NCI-H2196 (cell line): Measurements from ENCODE around the gene DPYSL4.

Source experiments
- DNase-seq: peaks from one replicate; lab custom pipeline; 2025; ENCODE audit not compliant: unreplicated experiment; lab: John Stamatoyannopoulos, UW

The DPYSL4 gene

DNA sequence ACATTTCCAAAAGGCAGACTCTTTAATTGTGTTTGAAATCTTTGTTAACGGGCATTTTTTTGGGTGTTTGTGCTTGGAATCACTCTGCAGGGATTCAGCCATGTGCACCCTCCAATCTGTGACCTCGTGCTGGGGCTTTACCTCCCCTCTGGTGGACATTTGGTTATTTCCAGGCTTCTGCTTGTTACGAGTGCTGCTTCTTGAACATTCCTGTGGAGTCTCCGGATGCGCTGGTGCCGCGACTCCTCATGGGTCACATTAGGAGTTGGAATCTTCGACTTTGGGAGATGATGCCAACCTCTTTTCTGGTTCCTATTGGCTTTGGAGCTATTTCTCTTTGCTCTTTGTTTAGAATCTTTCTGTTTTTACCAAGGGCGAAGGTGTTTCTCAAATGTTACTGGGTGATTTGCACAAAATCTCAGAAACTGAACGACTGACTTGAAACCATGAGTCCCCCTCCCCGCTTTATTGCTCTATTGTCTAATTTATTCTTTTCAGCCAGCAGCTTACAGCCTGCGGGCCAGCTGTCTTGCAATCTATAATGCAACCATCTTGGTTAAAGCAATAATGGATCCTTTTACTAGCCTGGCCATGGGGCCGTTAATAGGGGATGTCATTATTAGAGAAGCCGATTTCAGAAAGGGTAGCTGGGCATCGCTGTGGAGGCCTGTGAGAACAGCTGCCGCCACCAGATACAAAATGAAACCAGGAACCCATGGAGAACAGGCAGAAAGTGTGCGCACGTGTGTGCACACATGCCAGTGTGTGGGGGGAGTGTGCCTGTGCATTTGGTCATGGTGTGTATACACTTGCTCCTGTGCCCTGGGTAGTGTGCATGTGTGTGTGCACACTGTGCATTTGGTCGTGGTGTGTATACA is 9.9 kb upstream of the DPYSL4 start:
- DNase-seq = no peak

DNA sequence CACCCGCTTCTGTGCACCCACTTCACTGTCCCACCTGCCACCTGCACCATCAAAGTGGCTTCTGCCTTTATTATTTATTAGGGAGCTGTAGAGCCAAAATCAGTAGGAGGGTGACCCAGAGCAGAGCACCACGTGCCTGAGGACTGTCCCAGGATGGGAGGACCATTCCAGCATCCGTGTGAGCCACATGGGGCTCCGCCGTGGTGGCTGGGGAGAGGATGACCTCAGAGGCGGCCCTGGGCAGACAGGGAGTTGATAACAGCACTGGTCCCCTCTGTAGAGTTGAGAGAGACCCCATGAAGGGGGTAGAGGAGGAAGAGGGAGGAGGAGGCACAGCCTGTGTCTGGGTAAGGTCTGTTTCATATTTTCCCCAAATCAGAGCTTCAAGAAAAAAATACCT is 8.7 kb upstream of the DPYSL4 start:
- DNase-seq = no peak

GRCh38 chr10:132178672-132179545 is 7.8 kb upstream of the DPYSL4 start:
- DNase-seq = no peak

- DNase-seq = no peak
Observed at GRCh38 chr10:132179551-132180392, 7.0 kb upstream of the DPYSL4 start.

DNA sequence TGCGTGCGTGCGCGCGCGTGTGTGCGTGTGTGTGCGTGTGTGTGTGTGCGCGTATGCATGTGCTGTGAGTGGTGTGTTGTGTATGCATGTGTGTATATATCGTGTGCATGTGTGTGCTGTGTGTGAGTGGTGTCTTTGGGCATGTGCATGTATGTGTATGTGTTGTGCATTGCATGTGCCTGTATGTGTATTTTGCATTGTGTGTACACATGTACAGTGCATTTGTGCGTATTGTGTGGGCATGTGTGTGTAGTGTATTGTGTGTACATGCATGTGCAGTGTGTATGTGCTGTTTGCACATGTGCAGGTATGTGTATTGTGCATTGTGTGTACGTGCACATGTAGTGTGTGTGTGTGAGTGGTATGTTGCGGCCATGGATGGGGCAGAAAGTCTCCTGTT is 6.0 kb upstream of the DPYSL4 start:
- no peak for DNase-seq

DNA sequence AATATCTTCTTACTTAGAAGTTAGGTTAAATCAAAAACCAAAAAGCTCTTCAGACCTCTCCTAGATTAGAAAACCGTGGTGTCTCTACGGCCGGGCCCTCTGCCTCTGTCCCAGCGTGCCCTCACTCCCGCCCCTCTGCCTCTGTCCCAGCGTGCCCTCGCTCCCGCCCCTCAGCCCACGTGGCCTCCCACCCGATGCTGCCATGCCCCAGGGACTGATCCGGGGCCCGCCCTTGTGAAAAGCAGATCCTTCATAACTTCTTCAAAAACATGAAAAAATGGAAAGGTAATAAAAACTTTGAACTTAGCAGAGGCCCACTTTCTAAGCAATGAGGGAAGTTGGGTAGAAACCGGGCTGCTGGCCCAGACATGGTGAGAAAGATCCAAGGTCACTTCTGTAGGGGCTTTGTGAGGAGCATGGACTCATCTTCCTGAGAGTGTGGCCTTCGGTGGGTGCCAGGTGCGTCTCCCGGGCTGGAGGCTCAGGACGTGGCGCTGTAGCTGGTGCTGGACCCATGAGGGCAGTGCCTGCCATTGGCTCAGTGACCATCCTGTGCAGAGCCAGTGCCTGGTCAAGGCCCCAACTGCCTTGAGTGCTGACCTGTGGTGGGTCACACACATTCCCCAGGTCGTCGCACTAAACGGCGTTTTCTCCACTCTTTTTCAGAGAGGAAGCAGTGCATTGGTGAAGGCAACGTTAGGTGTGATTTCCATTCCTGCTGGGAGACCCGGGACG is 4.9 kb upstream of the DPYSL4 start:
- DNase-seq = no peak

- no peak for DNase-seq
Observed at GRCh38 chr10:132182591-132182990, 4.2 kb upstream of the DPYSL4 start.

DNA sequence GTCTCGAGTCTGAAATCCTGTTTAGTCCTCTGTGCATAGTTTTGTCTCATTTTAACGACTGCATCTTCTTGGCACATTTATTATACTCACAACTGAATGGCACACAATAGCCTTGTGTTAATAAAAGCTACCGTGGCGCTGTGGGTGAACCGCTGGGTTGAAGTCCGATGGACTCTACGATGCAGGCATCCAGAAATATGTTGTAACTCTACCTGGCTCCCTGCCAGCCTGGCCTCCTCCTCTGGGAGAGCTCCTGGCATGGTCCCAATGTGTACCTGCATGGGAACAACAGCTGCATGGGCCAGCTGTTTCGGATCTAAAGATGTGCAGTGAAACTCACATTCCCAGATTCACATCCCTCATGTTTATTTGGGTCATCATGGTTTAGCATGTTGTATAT is 3.7 kb upstream of the DPYSL4 start:
- peak; percentile 21 for DNase-seq

DNA sequence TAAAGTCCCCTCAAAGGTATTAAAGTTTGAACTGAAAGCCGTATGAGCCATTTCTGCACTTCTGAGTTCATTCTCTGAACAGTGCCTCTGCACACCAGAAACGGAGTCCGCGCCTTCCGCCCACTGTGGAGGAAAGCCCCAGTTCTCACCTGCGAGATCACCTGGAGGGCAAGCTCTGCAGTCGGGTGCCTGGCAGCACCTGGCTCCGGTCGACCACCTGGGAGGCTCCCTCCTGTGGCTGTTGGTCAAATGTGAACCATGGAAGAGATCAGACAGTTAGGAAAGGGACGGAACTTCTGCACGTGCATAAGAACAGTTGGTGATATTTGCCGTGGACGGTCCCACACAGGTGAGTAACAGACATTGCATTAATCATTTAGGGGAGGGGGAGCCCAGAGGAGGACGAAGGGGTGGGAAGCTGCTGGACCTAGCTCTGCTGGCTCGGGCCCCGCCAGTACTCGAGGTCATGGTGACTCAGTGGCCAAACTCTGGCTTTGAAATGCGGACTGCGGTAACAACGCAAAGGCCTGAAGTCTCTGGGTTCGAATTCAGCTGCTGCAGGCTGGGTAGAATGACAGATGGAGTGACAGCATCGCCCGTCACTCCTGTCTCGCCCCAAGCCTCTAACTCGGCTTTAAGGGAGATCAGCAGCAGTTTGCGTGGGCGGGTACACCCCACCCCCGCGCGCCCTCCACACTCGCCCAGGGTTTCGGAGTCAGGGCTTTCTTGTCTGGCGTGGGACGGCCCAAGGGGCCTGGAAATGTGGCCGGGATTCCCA is 1.7 kb upstream of the DPYSL4 start:
- no peak for DNase-seq

- peak; percentile 41 for DNase-seq
Observed at GRCh38 chr10:132185601-132186487, 904 bp upstream of the DPYSL4 start.

- no peak for DNase-seq
Observed at GRCh38 chr10:132187430-132188138, 836 bp downstream of the DPYSL4 start.

GRCh38 chr10:132188331-132188730 is 1.6 kb downstream of the DPYSL4 start:
- no peak for DNase-seq

DNA sequence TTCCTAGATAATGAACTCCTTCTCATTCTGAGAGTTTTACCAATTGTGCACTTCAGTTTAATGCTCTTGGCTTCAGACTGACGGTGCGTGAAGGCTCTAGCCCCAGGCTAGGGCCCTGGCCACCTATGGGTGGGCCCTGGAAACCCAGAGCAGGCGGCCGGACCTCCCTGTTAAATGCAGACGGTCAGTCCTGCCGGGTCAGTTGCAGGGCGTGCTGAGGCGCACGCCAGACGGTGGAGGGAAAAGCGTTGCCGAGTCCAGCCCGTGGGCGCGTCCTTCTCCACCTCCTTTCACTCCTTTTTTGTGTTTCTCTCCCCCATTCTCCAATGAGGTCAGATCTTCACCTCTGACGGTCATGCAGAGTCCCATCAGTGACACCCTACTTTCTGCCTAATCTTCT is 2.3 kb downstream of the DPYSL4 start:
- DNase-seq = no peak

- DNase-seq = no peak
Observed at GRCh38 chr10:132189810-132190422, 3.2 kb downstream of the DPYSL4 start.

- DNase-seq = no peak
Observed at GRCh38 chr10:132192076-132192975, 5.6 kb downstream of the DPYSL4 start.

DNA sequence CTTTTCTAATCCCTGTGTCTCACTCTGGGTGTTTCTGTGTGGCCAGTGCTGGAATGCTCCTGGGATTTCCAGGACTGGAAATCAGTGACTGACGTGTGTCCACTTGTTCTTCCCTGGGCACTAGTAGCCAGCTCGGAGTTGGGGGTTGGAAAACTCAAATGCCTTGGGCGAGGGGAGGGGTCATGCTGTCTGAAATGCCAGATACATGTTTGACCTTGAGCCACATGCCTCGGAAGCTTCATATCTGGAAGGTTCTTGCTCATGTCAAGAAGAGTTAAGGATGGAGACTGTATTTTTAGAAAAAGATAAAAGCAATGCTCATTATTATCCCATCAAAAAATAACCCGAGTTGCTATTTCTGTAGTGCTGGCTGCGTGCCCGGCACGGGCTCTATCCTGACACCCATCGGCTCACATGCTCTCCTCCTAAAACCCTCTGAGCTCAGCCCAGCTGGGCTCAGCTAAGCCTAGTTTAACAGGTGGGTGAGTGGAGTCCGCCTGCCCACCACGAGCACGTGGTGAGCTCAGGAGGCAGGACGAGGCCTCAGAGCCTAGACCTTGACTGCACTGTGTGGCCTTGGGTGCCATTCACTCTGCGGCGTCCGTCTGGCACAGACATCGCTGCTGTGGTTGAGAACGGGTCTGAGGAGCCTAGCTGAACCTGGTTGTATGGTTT is 6.4 kb downstream of the DPYSL4 start:
- no peak for DNase-seq
